NCI-H2107 treated with DMSO at 0.1 percent for 48 hours (cell line): ENCODE results near the gene DNAH9.

Experiments used
- DNase-seq: peaks from one replicate; lab custom pipeline; 2025; ENCODE audit not compliant: unreplicated experiment; lab: John Stamatoyannopoulos, UW

Gene DNAH9

GRCh38 chr17:11757815-11758214 is 159.5 kb downstream of the DNAH9 start:
- DNase-seq = no peak

GRCh38 chr17:11768106-11768505 is 169.8 kb downstream of the DNAH9 start:
- DNase-seq = no peak

- no peak for DNase-seq
These were observed 170.7 kb downstream of the DNAH9 start for GRCh38 chr17:11768981-11769380.

GRCh38 chr17:11772031-11772430 is 173.8 kb downstream of the DNAH9 start:
- no peak for DNase-seq

GRCh38 chr17:11779892-11780291 is 181.6 kb downstream of the DNAH9 start:
- DNase-seq = no peak

GRCh38 chr17:11780621-11781020 is 182.4 kb downstream of the DNAH9 start:
- DNase-seq = no peak

- DNase-seq = no peak
These were observed 188.6 kb downstream of the DNAH9 start for GRCh38 chr17:11786711-11787438.

GRCh38 chr17:11795906-11796305 is 197.6 kb downstream of the DNAH9 start:
- no peak for DNase-seq

- no peak for DNase-seq
These were observed 199.5 kb downstream of the DNAH9 start for GRCh38 chr17:11797803-11798202.

GRCh38 chr17:11803231-11803969 is 205.1 kb downstream of the DNAH9 start:
- DNase-seq = no peak

- DNase-seq = no peak
These were observed 206.9 kb downstream of the DNAH9 start for GRCh38 chr17:11805138-11805537.

GRCh38 chr17:11805952-11806351 is 207.7 kb downstream of the DNAH9 start:
- no peak for DNase-seq

GRCh38 chr17:11807606-11808005 is 209.3 kb downstream of the DNAH9 start:
- DNase-seq = no peak

GRCh38 chr17:11813278-11813677 is 215.0 kb downstream of the DNAH9 start:
- DNase-seq = no peak

GRCh38 chr17:11813871-11814270 is 215.6 kb downstream of the DNAH9 start:
- DNase-seq = no peak

- DNase-seq = no peak
These were observed 216.5 kb downstream of the DNAH9 start for GRCh38 chr17:11814655-11815262.

GRCh38 chr17:11816409-11816808 is 218.1 kb downstream of the DNAH9 start:
- no peak for DNase-seq

GRCh38 chr17:11823862-11824261 is 225.6 kb downstream of the DNAH9 start:
- DNase-seq = no peak

GRCh38 chr17:11825572-11826209 is 227.4 kb downstream of the DNAH9 start:
- no peak for DNase-seq

GRCh38 chr17:11832401-11833137 is 234.3 kb downstream of the DNAH9 start:
- no peak for DNase-seq

GRCh38 chr17:11836508-11836907 is 238.2 kb downstream of the DNAH9 start:
- no peak for DNase-seq
